Right cardiac atrium (tissue), 5 donors: Measurements from ENCODE around the gene GPR32. TPM values are rescaled to one million over a fixed set of nuclear protein-coding genes. Genes with fewer than 3 reads are reported as not detected.
"Not testable (repeated sequence)": the region's sequence is repeated elsewhere in the genome, so short reads cannot be mapped to it uniquely, and the experiment has no call there.

Source experiments
- ATAC-seq, 2 donors: fragments of 200-7000 bp; cut with Tn5 transposase; one replicate each; pipeline versions ENCODE4 v1.8.0 to v1.9.1; 2020; ENCODE audit warnings: moderate library complexity in 2 of 2, mild to moderate bottlenecking in 1 of 2
- DNase-seq, 3 donors: peaks; one replicate each; pipeline ENCODE4 v3.0.0-alpha.2; 2020
- H3K27ac ChIP-seq: one replicate; pipeline ENCODE4 v1.5.1; 2013; ENCODE audit warnings: mild to moderate bottlenecking, low read length, control low read depth, moderate library complexity
- H3K27me3 ChIP-seq: one replicate; pipeline ENCODE4 v1.6.1; 2013; ENCODE audit not compliant: control insufficient read depth, insufficient read depth
- H3K4me1 ChIP-seq: one replicate; pipeline ENCODE4 v1.6.1; 2013; ENCODE audit warnings: low read length; ENCODE audit not compliant: control insufficient read depth, insufficient read depth
- H3K4me3 ChIP-seq: one replicate; pipeline ENCODE4 v1.5.1; 2013; ENCODE audit warnings: low read length, control low read depth
- H3K9me3 ChIP-seq: one replicate; pipeline ENCODE4 v1.6.1; 2013; ENCODE audit warnings: low read length; ENCODE audit not compliant: control insufficient read depth
- WGBS: extraction: QIAGEN DNeasy Blood & Tissue Kit; methylation state at CpG from one replicate; pipeline ENCODE4 v1.1.7; 2013; 5-methylcytosine and 5-hydroxymethylcytosine counted together
- intact Hi-C, 4 donors: fragments of 100-400 bp; cut with DNase I; formaldehyde crosslinking; loops; one replicate each; pipeline versions ENCODE4 v1.11.0 to v1.14.0; 2022 to 2023
- polyA plus RNA-seq: library from polyadenylated mRNA; stranded (reverse); fragments of 200-250 nt; gene quantifications from one replicate; pipeline ENCODE4 v1.2.3, GENCODE V29; 2013
- total RNA-seq, 4 donors: library from RNA; stranded (reverse); fragmentation: NEBNext Ultra II Directional; extraction: Animal tissue kit (Norgen Biotek cat#: 25700); gene quantifications; one replicate each; pipeline ENCODE4 v1.2.1, GENCODE V29; 2021
- donor health status: healthy with polysubstance abuse.
- donor health status: DM: no; HTN: yes; CAD: no.
- donor health status: DM: no; HTN: no; CAD: no.
- donor health status: DM: no; HTN: yes; CAD: no; lungs with severe emphysema.
- donor health status: DM: yes; HTN: yes; CAD: no.

The GPR32 gene
- total and polyA plus RNA-seq, 5 donors, result not detected

DNA sequence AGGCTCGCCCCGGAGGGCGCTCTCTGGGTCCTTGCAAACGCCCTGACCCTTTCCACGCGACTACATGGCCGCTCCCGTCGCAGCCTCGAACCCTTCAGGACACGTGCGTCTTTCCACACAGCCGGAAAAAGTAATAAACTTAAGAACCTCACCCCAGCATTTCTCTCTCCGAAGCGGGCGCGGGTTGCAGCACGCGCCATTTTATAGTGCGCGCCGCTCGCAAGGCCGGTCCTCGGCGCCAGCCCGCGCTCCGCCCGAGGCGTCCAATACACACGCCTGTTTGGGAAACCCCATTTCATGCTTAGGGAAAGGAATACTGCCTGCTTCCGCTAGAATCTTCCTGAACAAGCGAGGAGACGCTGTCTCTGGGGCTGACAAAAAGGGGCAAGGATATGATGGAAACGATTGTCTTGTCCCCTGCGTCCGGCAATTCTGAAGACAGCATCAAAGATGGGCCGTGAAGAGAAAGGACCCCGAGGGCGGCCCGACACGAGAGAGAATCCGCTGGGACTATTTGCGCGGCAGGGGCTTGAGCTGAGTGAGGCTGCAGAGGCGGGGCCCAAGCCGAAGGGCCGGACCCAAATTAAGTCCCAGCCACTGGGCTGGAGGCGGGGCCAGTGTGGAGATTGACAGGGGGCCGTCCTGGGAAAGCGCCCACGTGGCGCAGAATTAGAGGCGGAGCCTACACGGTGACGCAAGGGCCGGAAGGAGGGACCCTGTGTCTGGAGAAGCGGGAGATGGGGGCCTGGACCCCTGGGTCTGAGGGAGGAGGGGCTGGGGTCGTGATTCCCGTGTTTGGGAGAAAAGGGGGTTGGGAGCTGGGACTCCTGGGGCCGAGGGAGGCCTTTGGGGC is 34.4 kb downstream of the GPR32 start:
- Histone ChIP-seq H3K27ac (peak overlapping the region; percentile 89), H3K9me3 (no peaks in the 10 kb centered on the region), H3K27me3 (no peaks in the 10 kb centered on the region), H3K4me3 (peak overlapping the region; percentile 94), H3K4me1 (peaks cover 6% of the 10 kb centered on the region)
- peak; percentile 99 to 100 for ATAC-seq
- intact Hi-C loops, result no loop called here
- peak; percentile 100 for DNase-seq
- under 1% methylated on average over 62 of the region's 62 CpGs for WGBS

DNA sequence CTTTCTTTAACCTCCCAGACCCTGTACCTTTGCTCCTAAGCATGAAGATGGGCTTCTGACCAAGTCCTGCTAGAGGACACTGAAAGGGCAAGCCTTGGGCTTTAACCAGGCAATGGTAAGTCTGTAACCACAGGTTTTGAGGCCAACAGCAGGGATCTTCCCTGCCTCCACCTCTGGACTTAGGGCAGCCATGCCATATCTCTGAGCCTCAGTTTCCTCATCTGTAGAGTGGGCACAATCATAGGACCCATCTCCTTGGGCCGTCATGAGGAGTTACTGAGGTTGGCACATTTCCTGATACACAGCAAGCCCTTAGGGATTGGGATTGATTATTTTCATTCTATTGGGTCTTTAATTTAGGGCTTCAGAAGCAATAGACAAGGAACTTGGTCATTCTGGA is 38.6 kb downstream of the GPR32 start:
- no peak overlapping the region for H3K27ac ChIP-seq
- DNase-seq (no peak), ATAC-seq (no peak)
- no peaks in the 10 kb centered on the region for H3K27me3 ChIP-seq
- H3K4me3 ChIP-seq, result no peak overlapping the region
- 54% methylated on average over 1 of the region's 1 CpG for WGBS
- intact Hi-C loops, result no loop called here
- H3K4me1 ChIP-seq, result no peaks in the 10 kb centered on the region
- H3K9me3 ChIP-seq, result no peaks in the 10 kb centered on the region

DNA sequence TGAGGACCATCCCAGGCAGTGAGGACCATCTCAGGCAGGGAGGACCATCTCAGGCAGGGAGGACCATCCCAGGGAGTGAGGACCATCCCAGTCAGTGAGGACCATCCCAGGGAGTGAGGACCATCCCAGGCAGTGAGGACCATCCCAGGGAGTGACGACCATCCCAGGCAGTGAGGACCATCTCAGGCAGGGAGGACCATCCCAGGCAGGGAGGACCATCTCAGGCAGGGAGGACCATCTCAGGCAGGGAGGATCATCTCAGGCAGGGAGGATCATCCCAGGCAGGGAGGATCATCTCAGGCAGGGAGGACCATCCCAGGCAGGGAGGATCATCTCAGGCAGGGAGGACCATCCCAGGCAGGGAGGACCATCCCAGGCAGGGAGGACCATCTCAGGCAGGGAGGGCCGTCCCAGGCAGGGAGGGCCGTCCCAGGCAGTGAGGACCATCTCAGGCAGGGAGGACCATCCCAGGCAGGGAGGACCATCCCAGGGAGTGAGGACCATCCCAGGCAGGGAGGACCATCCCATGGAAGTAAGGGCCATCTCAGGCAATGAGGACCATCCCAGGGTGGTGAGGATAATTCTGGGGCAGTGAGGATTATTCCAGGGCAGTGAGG is 41.5 kb downstream of the GPR32 start:
- H3K27me3 ChIP-seq, DNase-seq, H3K27ac ChIP-seq, H3K4me1 ChIP-seq, intact Hi-C loops, H3K9me3 ChIP-seq, H3K4me3 ChIP-seq, ATAC-seq: not testable (repeated sequence)
- WGBS, result 74% methylated on average over 3 of the region's 3 CpGs

DNA sequence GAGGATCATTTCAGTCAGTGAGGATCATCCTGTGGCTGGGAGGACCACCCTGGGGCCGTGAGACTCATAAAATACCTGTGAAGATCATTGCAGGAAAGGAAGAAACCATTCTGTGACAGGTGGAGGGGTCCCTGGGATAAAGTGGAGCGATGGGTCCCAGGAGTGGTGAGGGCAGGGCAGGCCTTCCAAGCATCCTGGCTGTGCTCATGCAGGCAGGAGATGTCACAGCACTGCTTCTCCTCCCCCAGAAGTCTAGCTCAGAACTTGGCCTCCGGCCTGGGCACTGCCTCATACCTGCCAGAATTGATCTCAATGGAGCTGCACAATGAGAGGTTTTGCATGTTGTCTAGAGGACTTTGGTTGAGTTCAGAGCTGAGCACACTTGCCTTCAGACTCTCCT is 42.2 kb downstream of the GPR32 start:
- Histone ChIP-seq H3K27ac (no peak overlapping the region), H3K9me3 (no peaks in the 10 kb centered on the region), H3K27me3 (no peaks in the 10 kb centered on the region), H3K4me1 (no peaks in the 10 kb centered on the region), H3K4me3 (no peak overlapping the region)
- 59% methylated on average over 3 of the region's 3 CpGs for WGBS
- DNase-seq (no peak), ATAC-seq (no peak)
- intact Hi-C loops, result no loop called here

DNA sequence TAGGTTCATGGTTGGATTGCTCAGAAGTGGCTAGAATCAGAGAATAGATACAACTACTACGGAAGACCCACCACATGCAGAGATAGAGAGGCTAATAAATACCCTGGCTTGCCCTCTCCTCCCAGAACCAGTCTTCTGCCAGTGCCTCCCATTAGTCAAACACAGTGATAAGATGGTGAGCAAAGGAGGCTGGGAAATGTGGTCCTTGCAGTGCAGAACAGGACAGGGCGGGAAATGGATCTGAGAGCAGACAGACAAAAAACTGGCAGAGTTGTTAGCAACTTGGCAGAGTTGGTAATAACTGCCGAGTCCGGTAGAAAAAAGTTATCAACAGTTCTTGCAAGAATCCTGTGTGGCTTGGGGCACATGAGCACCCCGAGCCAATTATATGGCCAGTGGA is 44.6 kb downstream of the GPR32 start:
- intact Hi-C loops, result no loop called here
- ATAC-seq (no peak), DNase-seq (no peak)
- WGBS, result 75% methylated on average over 5 of the region's 5 CpGs
- Histone ChIP-seq H3K27ac (no peak overlapping the region), H3K9me3 (no peaks in the 10 kb centered on the region), H3K27me3 (no peaks in the 10 kb centered on the region), H3K4me3 (no peak overlapping the region), H3K4me1 (no peaks in the 10 kb centered on the region)

DNA sequence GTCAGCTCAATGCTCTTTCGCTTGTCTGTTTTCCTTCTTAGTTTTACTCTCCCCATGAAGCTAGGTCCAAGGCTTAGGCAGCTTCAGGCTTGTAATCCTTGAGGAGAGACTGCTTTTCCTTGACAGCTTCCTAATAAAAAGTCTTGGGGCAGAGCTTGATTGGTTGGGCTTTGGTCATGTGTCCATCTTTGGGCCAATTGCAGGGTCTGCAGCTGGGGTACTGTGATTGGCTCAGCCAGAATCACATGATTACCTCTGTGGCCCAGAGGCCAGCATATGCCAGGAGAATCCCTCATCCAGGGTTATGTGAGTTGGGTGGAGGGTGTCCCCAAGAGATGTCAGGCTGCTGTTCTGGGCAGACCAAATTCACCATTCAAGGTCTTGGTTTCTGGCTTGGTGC is 45.2 kb downstream of the GPR32 start:
- DNase-seq (no peak), ATAC-seq (no peak)
- no peaks in the 10 kb centered on the region for H3K9me3 ChIP-seq
- H3K4me3 ChIP-seq, result no peak overlapping the region
- no peaks in the 10 kb centered on the region for H3K4me1 ChIP-seq
- no peak overlapping the region for H3K27ac ChIP-seq
- H3K27me3 ChIP-seq, result no peaks in the 10 kb centered on the region
- 97% methylated on average over 1 of the region's 1 CpG for WGBS
- intact Hi-C loops, result no loop called here

DNA sequence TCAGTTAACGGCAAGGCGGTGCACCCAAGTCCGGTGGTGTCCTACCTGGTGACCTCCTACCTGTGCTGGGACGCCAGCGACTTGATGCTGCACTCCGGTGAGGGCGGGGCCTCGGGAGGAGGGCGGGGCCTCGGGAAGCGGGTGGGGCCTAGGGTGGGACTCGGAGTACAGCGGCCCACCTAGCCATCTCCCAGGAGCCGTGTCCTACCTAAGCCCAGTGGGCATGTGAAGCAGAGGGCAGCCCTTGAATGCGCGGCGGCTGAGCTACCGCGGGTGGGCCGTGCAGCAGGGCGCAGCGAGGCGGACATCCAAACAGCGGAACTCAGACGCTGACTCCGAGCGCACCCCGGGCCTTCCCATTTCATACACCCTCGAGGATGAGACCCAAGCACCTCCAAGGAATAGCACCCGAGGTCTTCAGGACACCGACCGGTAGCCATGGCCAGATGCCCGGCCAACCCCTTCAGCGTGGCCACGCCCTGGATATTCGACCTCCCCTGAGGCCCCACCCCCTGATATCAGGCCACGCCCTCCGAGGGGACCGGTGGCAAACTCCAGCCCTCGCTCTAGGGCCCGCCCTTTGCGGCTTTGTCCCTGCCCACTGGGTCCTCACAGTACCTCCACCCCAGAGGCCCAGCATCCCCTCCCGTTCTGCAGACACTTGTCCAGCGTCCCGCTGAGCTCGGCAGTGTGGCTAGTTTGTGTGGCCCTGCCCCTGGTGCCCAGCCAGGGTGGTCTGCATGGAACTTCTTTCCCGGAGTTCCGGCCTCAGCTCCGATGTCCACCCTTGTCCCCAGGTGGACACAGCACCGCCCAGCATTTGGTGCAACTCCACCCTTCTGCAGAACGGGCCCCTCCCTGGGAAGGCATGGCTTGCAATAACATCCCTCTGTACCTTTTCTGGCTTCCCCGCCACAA is 47.9 kb downstream of the GPR32 start:
- H3K4me3 ChIP-seq, result no peak overlapping the region
- ATAC-seq (peak; percentile 35 to 71), DNase-seq (peak; percentile 46 to 73 (median 70))
- no peaks in the 10 kb centered on the region for H3K4me1 ChIP-seq
- no peaks in the 10 kb centered on the region for H3K27me3 ChIP-seq
- intact Hi-C loops, result no loop called here
- no peak overlapping the region for H3K27ac ChIP-seq
- no peaks in the 10 kb centered on the region for H3K9me3 ChIP-seq
- 7% methylated on average over 52 of the region's 52 CpGs for WGBS

DNA sequence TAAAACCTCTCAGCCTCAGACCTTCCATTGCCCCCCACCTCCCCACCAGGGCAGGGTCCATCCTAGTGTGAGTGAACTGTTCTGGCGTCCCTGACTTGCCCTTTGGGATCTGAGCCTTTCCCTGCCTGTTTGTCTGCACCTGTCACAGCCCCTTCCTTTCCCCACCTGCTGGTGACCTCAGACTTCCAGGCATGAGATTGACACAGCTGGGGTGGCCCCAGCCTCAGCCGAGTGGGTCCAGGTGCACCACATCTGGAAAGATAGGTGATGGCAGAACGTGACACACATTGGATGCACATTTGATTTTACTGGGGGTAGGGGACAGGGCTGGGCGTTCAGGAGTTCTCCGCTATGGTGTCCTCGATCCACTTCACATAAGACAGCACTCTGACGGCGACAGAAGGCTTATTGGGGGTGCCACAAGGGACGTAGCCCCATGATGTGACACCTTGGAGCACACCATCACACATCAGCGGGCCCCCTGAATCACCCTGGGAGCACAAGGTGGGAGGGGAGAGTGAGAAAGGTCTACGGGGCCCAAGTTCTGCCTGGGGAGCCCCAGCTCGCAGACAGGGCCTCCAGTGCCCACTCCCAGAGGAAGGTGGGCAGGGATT is 48.7 kb downstream of the GPR32 start:
- Histone ChIP-seq H3K4me1 (no peaks in the 10 kb centered on the region), H3K9me3 (no peaks in the 10 kb centered on the region), H3K27me3 (no peaks in the 10 kb centered on the region), H3K4me3 (no peak overlapping the region), H3K27ac (no peak overlapping the region)
- ATAC-seq, result no peak
- DNase-seq, result no peak
- WGBS, result 66% methylated on average over 12 of the region's 12 CpGs
- intact Hi-C loops, result no loop called here

DNA sequence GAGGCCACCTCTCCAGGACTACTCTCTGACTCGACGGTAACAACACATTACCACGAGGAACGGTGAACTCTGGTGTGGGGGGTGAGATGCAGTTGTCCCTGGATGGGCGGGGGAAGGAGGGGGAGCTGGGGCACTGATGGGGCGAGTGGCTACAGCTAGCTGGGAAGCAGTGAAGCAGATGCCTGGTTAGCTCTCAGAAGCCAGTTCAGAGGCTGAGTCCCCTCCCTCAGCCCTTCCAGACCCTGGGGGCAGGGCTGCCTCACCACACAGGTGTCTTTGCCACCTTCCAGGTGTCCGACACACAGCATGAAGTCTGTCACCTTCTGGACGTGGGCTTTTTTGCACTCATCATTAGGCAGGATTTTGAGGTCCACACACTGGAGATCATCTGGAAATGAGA is 49.4 kb downstream of the GPR32 start:
- intact Hi-C loops, result no loop called here
- DNase-seq (no peak), ATAC-seq (no peak)
- 35% methylated on average over 8 of the region's 8 CpGs for WGBS
- no peak overlapping the region for H3K27ac ChIP-seq
- H3K4me1 ChIP-seq, result no peaks in the 10 kb centered on the region
- H3K27me3 ChIP-seq, result no peaks in the 10 kb centered on the region
- H3K9me3 ChIP-seq, result no peaks in the 10 kb centered on the region
- H3K4me3 ChIP-seq, result no peak overlapping the region

DNA sequence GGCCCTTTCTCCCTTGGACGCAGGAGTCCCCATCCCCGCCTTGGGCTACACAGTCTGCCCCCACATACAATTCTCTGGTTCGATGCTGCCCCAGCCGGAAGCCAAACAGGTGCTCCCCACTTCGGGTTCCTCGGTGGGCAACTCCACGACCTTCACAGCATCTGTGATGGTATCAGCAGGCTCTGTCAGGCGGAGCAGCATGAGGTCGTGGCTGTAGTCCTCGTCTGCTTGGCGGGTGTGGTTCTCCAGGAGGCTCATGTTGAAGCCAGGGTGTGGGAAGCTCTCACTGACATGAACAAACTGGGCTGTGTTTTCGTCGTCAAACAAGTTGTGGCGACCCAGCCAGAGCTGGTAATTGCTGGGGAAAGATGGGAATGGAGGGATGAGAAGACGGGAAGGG is 49.8 kb downstream of the GPR32 start:
- ATAC-seq, result no peak
- Histone ChIP-seq H3K4me3 (no peak overlapping the region), H3K9me3 (no peaks in the 10 kb centered on the region), H3K27me3 (no peaks in the 10 kb centered on the region), H3K27ac (no peak overlapping the region), H3K4me1 (no peaks in the 10 kb centered on the region)
- 9% methylated on average over 15 of the region's 15 CpGs for WGBS
- DNase-seq, result no peak
- intact Hi-C loops, result no loop called here
